GM12891 (cell line): ENCODE measurements around the gene EBLN1.

Experiments used
- POLR2A ChIP-seq: IDR thresholded peaks from 2 replicates; pipeline ENCODE4 v1.6.1; 2011; ENCODE audit warnings: low read depth, low read length, control low read depth
- POLR2AphosphoS5 ChIP-seq: IDR thresholded peaks from 2 replicates; pipeline ENCODE4 v1.6.1; 2011; ENCODE audit warnings: low read depth, low read length, control low read depth
- SPI1 ChIP-seq: IDR thresholded peaks from 2 replicates; pipeline ENCODE4 v1.6.1; 2011; ENCODE audit warnings: low read depth, low read length, control low read depth

DNA sequence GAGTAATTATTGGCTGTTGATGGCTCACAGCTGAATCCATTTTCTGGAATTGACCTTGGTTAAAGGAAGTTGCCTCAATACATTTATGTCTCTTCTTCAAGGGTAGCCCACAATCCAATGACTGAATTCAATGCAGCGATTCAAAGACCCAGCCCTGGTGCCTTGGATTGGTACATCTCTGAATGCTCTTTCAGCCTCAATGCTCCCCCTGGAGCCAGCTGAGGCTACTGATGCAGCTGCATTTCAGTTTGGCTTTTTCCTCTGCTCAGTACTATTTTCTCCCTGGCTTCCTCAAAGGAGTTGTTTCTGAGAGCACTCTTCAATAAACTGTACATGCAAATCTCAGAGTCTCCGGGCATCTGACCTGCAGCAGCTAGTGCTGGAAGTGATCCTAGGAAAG, 633 bp upstream of the EBLN1 start:
- TF ChIP-seq POLR2AphosphoS5 (no peak), POLR2A (no peak), SPI1 (no peak)
